ENCODE measurements around the gene AUNIP.

GRCh38 chr1:25891606-25892005, 32.3 kb upstream of the AUNIP start:
- TF ChIP-seq POLR2AphosphoS5 (IDR thresholded peaks at IDR 0.05; ENCODE audit: insufficient read depth, low read depth, low read length), result no peak
- no peak for TF ChIP-seq POLR2A (IDR thresholded peaks at IDR 0.05; ENCODE audit: low read depth, low read length)
- TF ChIP-seq GATA2 (IDR thresholded peaks at IDR 0.05; ENCODE audit: insufficient read depth, insufficient read length, low read depth, low read length), result no peak
- TF ChIP-seq CTCF (IDR thresholded peaks at IDR 0.05; ENCODE audit: extremely low read depth in 1 of 2, insufficient read depth in 1 of 2, low read depth in 1 of 2, low read length in 2 of 2), result no peak
- TF ChIP-seq MAX (IDR thresholded peaks at IDR 0.05; ENCODE audit: insufficient read depth, insufficient read length), result no peak
- no peak for TF ChIP-seq EZH2 (IDR thresholded peaks at IDR 0.05; ENCODE audit: borderline replicate concordance, low read depth, low read length, severe bottlenecking)
- no peak for TF ChIP-seq JUN (IDR thresholded peaks at IDR 0.05; ENCODE audit: borderline replicate concordance, insufficient read depth, insufficient read length, low read depth)
- no peak for TF ChIP-seq MYC (IDR thresholded peaks at IDR 0.05; ENCODE audit: low read depth, low read length)
- no peak for TF ChIP-seq FOS (IDR thresholded peaks at IDR 0.05; ENCODE audit: borderline replicate concordance, insufficient read depth, low read length)
